HG03097 (cell line): ENCODE data around the gene ADRB1.

Experiments used
- ATAC-seq: cut with Tn5 transposase; IDR thresholded peaks from one replicate; pipeline ENCODE4 v1.9.1; 2021; ENCODE audit not compliant: unreplicated experiment, low FRiP score

The ADRB1 gene

DNA sequence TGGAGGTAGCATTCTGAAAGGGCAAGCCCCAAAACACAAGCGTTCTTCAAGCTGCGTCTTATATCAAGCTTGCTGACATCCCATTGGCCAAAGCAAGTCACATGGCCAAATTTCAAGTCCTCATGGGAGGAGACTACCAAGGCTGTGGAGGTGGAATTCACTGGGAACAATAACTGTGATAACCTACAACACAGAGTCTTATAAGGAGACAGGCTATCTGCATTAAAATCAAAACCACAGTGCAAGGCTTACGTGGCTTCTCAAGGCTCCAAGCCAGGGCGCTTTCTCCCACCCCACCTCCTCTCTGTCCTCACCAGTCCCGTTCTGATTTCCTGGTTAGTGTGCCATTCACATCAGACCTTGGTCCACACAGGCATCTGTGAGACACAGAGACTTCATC, 39.4 kb downstream of the ADRB1 start:
- no peak for ATAC-seq

DNA sequence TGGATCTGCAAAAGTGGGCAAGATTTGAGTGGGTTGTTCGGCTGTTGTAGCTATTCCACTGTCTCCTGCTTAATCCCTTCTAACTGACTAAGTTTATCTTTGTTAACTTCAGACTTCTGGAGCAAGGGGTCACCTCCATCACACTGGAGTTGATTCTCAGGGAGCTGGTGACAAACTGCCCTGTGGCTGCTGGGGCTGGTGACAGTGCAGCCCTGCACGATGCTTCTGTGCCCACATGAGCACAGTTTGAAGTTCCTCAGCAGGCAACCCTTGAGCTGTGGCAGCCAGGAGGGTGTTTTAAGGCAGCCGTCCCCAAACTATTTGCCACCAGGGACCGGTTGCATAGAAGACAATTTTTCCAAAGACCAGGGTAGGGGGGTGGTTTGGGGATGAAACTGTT, 40.5 kb downstream of the ADRB1 start:
- ATAC-seq: no peak

DNA sequence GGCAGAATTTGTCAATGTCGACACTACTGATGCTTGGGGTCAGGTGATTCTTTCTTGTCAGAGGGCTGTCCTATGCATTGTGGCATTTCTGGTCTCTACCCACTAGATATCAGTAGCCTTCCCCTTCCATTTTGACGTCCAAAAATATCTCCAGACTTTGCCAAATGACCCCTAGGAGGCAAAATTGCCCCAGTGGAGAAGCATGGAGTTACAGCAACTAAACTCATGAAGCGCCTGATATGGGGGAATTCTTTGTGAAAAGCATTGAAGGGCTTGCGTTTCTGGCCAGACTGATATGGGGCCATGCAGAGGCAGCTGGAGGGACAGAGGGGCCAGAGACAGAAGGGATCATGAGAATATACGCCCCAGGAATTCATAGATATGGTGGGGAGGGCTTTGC, 43.6 kb downstream of the ADRB1 start:
- ATAC-seq: no peak

DNA sequence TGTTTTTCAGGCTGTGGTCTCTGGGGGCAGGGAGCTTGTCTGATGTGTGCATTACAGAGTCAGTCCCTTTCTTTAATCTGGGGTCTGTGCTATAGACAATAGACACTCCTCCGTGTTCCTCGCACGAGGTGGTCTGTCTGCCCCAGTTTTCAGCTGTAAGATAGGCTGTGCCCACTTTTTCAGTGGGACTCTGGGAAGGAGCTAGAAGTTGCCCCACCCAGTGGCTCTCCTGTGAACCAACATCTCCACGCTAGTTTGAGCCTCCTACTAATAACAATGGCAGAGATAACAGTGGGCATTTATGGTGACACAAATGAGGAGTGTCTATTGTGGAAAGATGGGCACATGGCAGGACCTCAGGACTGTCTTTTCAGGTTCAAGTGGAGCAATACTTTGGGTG, 44.0 kb downstream of the ADRB1 start:
- no peak for ATAC-seq

DNA sequence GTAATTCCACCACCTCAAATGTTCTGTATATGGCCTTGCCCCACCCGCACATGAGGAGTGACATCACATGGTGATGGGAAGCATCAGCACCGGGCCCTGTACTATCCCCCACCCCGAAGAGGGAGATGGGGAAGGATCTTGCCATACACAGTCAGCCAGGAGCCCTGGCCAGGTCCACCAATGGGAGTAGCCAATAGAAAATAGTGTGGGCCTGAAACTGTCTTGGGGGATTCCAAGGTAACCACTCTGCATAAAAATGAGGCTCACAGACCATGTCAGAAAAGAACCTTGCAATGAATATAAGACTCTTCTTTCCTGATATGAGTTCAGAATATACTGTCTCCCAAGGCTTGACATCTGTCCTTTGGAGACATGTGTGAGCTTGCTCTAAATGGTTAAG, 51.1 kb downstream of the ADRB1 start:
- ATAC-seq: no peak

DNA sequence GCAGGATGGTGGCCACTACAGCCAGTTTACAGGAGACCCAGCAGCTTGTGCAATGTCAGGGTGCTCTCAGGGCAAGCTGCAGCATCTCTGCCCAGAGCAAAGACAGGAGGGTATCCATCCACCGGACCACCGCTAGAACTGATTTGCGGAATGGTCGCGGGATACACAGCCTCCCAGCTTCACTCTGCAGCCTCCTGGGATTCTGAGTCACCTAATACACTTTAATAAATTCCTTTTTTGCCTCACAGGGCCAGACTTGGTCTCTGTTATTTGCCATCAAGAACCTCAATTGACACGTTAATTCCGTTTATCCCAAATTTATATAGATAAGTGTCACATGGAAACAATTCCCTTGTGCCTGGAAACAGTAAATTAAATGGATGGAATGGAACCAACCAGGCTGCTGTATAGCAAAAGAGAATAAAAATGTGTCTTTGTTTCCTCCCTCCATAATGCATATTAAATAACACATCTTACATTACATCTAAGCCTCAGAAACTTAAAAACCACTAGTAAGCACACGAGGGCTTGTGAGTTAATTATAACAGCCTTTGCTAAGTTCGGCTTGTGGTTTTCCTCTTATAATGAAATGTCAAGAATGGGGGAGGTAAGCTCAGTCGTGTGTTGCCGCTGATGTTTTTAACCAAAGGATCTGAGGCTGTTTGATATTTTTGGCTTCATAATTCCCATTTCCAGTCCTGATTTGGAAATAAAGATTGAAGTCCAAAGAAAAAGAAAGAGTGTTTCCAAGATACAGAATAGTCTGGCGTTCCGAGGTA, 52.1 kb downstream of the ADRB1 start:
- peak; percentile 49 for ATAC-seq
